K562 (cell line): ENCODE measurements around the gene NABP2. TPM values are rescaled to one million over a fixed set of nuclear protein-coding genes. Genes with fewer than 3 reads are reported as not detected.

ENCODE experiments used
- DNMT1 ChIP-seq: fragments of 450-650 bp; IDR thresholded peaks from 2 replicates; pipeline ENCODE4 v1.6.1; 2016; ENCODE audit warnings: antibody characterized with exemption, mild to moderate bottlenecking
- EGR1 ChIP-seq: fragments of 450-650 bp; conservative IDR thresholded peaks from 2 replicates; pipeline ENCODE4 v1.6.1; 2017; ENCODE audit warnings: mild to moderate bottlenecking
- EP400 ChIP-seq: fragments of 450-650 bp; IDR thresholded peaks from 2 replicates; pipeline ENCODE4 v1.6.1; 2017; ENCODE audit warnings: antibody characterized with exemption, mild to moderate bottlenecking, moderate library complexity
- ESRRA ChIP-seq: fragments of 450-650 bp; IDR thresholded peaks from 2 replicates; pipeline ENCODE4 v1.6.1; 2014; ENCODE audit warnings: low read depth, mild to moderate bottlenecking, moderate library complexity, borderline replicate concordance
- FOSL1 ChIP-seq: fragments of 200-800 bp; sonication (Bioruptor generic); conservative IDR thresholded peaks from 2 replicates; pipeline ENCODE4 v1.6.1; 2016; ENCODE audit warnings: missing genetic modification characterization, missing compliant biosample characterization
- KDM1A ChIP-seq, 2 experiments: fragments of 450-650 bp; IDR thresholded peaks; 2 replicates each; pipeline ENCODE4 v1.6.1; 2016; ENCODE audit warnings: mild to moderate bottlenecking in 2 of 2
- L3MBTL2 ChIP-seq: fragments of 450-650 bp; IDR thresholded peaks from 2 replicates; pipeline ENCODE4 v1.6.1; 2016; ENCODE audit warnings: mild to moderate bottlenecking, moderate library complexity
- MTA3 ChIP-seq: fragments of 450-650 bp; formaldehyde crosslinking; IDR thresholded peaks from 2 replicates; pipeline ENCODE4 v1.6.1; 2017; ENCODE audit warnings: mild to moderate bottlenecking, borderline replicate concordance
- MYC ChIP-seq, 2 experiments: fragments of 250-450 bp in 1 of 2; sonication (Bioruptor Pico) in 1 of 2; IDR thresholded peaks; 2 replicates each; pipeline versions ENCODE4 v1.5.1 to v1.6.1; 2012 to 2021; ENCODE audit warnings: low read depth in 2 of 2, borderline replicate concordance in 1 of 2, improper control_type of control experiment in 1 of 2, low read length in 1 of 2, mild to moderate bottlenecking in 1 of 2, moderate library complexity in 1 of 2
- NEUROD1 ChIP-seq: fragments of 150-350 bp; IDR thresholded peaks from 2 replicates; pipeline ENCODE4 v1.6.1; 2014; ENCODE audit warnings: borderline replicate concordance, low read length, low read depth; ENCODE audit not compliant: partially characterized antibody
- PHF8 ChIP-seq: fragments of 200-600 bp; sonication (generic); IDR thresholded peaks from 2 replicates; pipeline ENCODE4 v1.6.1; 2012; ENCODE audit warnings: mixed run types, mild to moderate bottlenecking, inconsistent platforms, low read length, moderate library complexity, borderline replicate concordance
- POLR2A ChIP-seq: fragments of 450-650 bp; conservative IDR thresholded peaks from 2 replicates; pipeline ENCODE4 v1.6.1; 2016
- RAD21 ChIP-seq, 2 experiments: fragments of 250-450 bp in 1 of 2; fragments of 450-650 bp in 1 of 2; sonication (Bioruptor Pico) in 1 of 2; formaldehyde crosslinking in 1 of 2; IDR thresholded peaks in 1 of 2; conservative IDR thresholded peaks in 1 of 2; 2 replicates each; pipeline versions ENCODE4 v1.4.0 to v1.8.0; 2020 to 2022; ENCODE audit warnings: mild to moderate bottlenecking in 2 of 2, moderate library complexity in 1 of 2
- RBM39 ChIP-seq: fragments of 200-400 bp; formaldehyde crosslinking; optimal IDR thresholded peaks from 2 replicates; pipeline ENCODE3; 2018; ENCODE audit warnings: low read depth, low read length
- SIN3B ChIP-seq: fragments of 450-650 bp; IDR thresholded peaks from 2 replicates; pipeline ENCODE4 v1.6.1; 2017; ENCODE audit warnings: low read depth, mild to moderate bottlenecking, moderate library complexity
- YY1 ChIP-seq, 3 experiments: IDR thresholded peaks; 2 replicates each; pipeline ENCODE4 v1.6.1; 2011; ENCODE audit warnings: low read length in 2 of 3, mild to moderate bottlenecking in 2 of 3, moderate library complexity in 2 of 3, borderline replicate concordance in 1 of 3, control low read depth in 1 of 3, low read depth in 1 of 3; ENCODE audit not compliant: insufficient read depth in 3 of 3, insufficient replicate concordance in 2 of 3, control insufficient read depth in 1 of 3, insufficient read length in 1 of 3; ENCODE audit errors: extremely low read depth in 1 of 3
- ZNF217 ChIP-seq: sonication (generic); formaldehyde crosslinking; IDR thresholded peaks from 2 replicates; pipeline ENCODE4 v1.8.0; 2022; ENCODE audit warnings: mild to moderate bottlenecking, missing genetic modification reagents
- ZNF589 ChIP-seq: fragments of 200-800 bp; sonication (Bioruptor generic); IDR thresholded peaks from 2 replicates; pipeline ENCODE4 v1.6.1; 2016; ENCODE audit warnings: low read depth, missing genetic modification characterization, missing compliant biosample characterization
- ZNF785 ChIP-seq: fragments of 250-450 bp; sonication (Bioruptor Pico); IDR thresholded peaks from 2 replicates; pipeline ENCODE4 v1.4.0; 2020; ENCODE audit warnings: mild to moderate bottlenecking
- polyA plus RNA-seq, 8 experiments: library from polyadenylated mRNA; depleted of rRNA in 4 of 8; stranded (reverse) in 5 of 8; unstranded in 3 of 8; fragments of >200 nt; fragmentation: Nextera tagmentation in 2 of 8; fragmentation: Illumina TruSeq in 1 of 8; extraction: Ambion mirVana in 2 of 8; extraction: Trizol in 1 of 8; gene quantifications; 2 replicates each; pipeline versions ENCODE4 v1.2.1 to v1.2.3, GENCODE V29; 2011 to 2014; ENCODE audit warnings: inconsistent platforms in 1 of 8, missing spikeins in 1 of 8
- total RNA-seq, 7 experiments: library from RNA; depleted of rRNA in 6 of 7; stranded (reverse); fragments of >200 nt in 6 of 7; fragmentation: Illumina TruSeq in 2 of 7; extraction: Trizol in 2 of 7; gene quantifications; 2 replicates each; pipeline versions ENCODE4 v1.2.1 to v1.2.3, GENCODE V29; 2011 to 2021; ENCODE audit warnings: low replicate concordance in 1 of 7
- TF ChIP-seq, protein P1 (sequence below): IDR thresholded peaks from 2 replicates; pipeline ENCODE4 v1.6.1; 2011; ENCODE audit warnings: borderline replicate concordance, low read depth, mild to moderate bottlenecking, moderate library complexity, low read length; ENCODE audit not compliant: insufficient read depth, poor library complexity, severe bottlenecking
- TF ChIP-seq, protein P2 (sequence below): conservative IDR thresholded peaks from 2 replicates; pipeline ENCODE4 v1.6.1; 2011; ENCODE audit warnings: low read depth, mild to moderate bottlenecking, low read length; ENCODE audit not compliant: control insufficient read depth

NABP2 gene
- total and polyA plus RNA-seq, 9 of the 15 experiments (the other 6 are each of a cell fraction or from before 2014, with no cell fraction given), result 11.3 to 60.6 (median 43.5) TPM

DNA sequence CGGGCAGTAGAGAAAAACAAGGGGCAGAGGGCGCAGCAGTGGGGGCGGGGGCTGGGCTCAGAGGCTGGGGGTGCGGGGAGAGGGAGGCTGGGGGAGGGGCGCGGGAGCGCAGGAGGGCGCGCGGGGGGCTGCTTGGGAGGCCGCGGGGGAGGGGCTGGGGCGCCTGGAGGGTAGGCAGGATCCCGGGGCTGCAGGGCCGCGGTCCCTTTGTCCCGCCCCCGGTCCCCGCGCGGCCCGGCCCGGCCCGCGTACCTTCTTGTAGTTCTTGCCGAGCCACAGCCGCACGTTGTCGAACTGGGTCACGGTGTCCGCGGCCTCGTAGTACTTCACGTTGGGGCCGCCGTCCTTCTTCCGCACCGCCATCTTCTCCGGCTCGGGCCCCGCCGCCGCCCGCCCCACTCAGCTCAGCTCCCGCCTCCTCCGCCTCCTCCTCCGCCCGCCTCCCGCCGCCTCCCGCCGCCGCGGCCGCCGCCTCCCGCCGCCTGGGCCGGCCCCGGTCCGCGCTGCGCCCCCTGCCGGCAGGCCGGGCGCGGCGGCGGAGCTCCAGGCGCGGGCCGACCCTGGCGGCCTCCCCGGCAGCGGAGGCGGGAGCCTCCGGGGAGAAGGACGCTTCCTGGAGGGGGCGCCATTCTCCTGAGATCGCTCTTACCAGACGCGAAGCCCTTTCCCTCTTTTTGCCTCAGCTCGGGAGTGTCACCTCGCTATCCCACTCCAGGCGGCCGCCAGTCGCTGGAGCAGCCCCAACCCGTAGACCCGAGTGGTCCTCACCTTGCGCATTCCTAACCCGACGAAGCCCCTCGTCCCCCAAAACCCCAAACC, 34.8 kb upstream of the NABP2 start, which contains the start of gene SMARCC2 (continued):
- TF ChIP-seq, protein P1, sequence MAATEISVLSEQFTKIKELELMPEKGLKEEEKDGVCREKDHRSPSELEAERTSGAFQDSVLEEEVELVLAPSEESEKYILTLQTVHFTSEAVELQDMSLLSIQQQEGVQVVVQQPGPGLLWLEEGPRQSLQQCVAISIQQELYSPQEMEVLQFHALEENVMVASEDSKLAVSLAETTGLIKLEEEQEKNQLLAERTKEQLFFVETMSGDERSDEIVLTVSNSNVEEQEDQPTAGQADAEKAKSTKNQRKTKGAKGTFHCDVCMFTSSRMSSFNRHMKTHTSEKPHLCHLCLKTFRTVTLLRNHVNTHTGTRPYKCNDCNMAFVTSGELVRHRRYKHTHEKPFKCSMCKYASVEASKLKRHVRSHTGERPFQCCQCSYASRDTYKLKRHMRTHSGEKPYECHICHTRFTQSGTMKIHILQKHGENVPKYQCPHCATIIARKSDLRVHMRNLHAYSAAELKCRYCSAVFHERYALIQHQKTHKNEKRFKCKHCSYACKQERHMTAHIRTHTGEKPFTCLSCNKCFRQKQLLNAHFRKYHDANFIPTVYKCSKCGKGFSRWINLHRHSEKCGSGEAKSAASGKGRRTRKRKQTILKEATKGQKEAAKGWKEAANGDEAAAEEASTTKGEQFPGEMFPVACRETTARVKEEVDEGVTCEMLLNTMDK, result peak; percentile 92
- peak; percentile 30; the same call in 1 of the 2 replicates for TF ChIP-seq FOSL1 (tag)
- peak; percentile 27; the same call in 1 of the 2 replicates for TF ChIP-seq SIN3B
- TF ChIP-seq MTA3, result peak; percentile 64; the same call in 1 of the 2 replicates
- TF ChIP-seq L3MBTL2, result no peak
- no peak for TF ChIP-seq DNMT1
- no peak for TF ChIP-seq ZNF785
- TF ChIP-seq EGR1, result peak; percentile 64
- no peak for TF ChIP-seq RBM39
- TF ChIP-seq POLR2A, result peak; percentile 72; the same call in 1 of the 2 replicates
- TF ChIP-seq YY1 (IDR thresholded peaks at IDR 0.05; ENCODE audit: borderline replicate concordance in 1 of 3, control insufficient read depth in 1 of 3, extremely low read depth in 1 of 3, insufficient read depth in 3 of 3, insufficient read length in 1 of 3, insufficient replicate concordance in 2 of 3, low read depth in 1 of 3, low read length in 2 of 3), result peak; percentile 30 to 83 (median 75)
- peak; percentile 37 for TF ChIP-seq NEUROD1
- no peak for TF ChIP-seq ZNF217 (CRISPR knock-in tag)
- TF ChIP-seq RAD21 (CRISPR knock-in tag; conservative IDR thresholded peaks at IDR 0.05 in 1 of 2, IDR thresholded peaks at IDR 0.05 in 1 of 2), result peak; percentile 40 to 73
- peak; percentile 58; the same call in 1 of the 2 replicates for TF ChIP-seq MYC (IDR thresholded peaks at IDR 0.05; ENCODE audit: low read depth, low read length)
- TF ChIP-seq MYC (CRISPR knock-in tag; IDR thresholded peaks at IDR 0.05; ENCODE audit: borderline replicate concordance, low read depth), result no peak
- peak; percentile 55; the same call in 1 of the 2 replicates for TF ChIP-seq ESRRA
- TF ChIP-seq, protein P2, sequence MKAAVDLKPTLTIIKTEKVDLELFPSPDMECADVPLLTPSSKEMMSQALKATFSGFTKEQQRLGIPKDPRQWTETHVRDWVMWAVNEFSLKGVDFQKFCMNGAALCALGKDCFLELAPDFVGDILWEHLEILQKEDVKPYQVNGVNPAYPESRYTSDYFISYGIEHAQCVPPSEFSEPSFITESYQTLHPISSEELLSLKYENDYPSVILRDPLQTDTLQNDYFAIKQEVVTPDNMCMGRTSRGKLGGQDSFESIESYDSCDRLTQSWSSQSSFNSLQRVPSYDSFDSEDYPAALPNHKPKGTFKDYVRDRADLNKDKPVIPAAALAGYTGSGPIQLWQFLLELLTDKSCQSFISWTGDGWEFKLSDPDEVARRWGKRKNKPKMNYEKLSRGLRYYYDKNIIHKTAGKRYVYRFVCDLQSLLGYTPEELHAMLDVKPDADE, result peak; percentile 47; the same call in 1 of the 2 replicates
- TF ChIP-seq KDM1A (IDR thresholded peaks at IDR 0.05), result 0 out of 4 replicates have a peak, but pooled peaks of 1 of the 2 experiments have one; percentile 7
- 0 out of 2 replicates have a peak, but pooled peaks have one; percentile 46 for TF ChIP-seq ZNF589 (CRISPR knock-in tag)
- peak; percentile 52; the same call in 1 of the 2 replicates for TF ChIP-seq EP400
- peak; percentile 55; the same call in 1 of the 2 replicates for TF ChIP-seq PHF8
